ENCODE measurements around the gene VPS54. TPM values are rescaled to one million over a fixed set of nuclear protein-coding genes. Genes with fewer than 3 reads are reported as not detected.
A peak's percentile ranks its signal among the peaks of the same experiment; 100 is the strongest.

The VPS54 gene
- total and polyA plus RNA-seq, 9 of the 15 experiments (the other 6 are each of a cell fraction or from before 2014, with no cell fraction given), result 4.9 to 23.2 (median 13.2) TPM

DNA sequence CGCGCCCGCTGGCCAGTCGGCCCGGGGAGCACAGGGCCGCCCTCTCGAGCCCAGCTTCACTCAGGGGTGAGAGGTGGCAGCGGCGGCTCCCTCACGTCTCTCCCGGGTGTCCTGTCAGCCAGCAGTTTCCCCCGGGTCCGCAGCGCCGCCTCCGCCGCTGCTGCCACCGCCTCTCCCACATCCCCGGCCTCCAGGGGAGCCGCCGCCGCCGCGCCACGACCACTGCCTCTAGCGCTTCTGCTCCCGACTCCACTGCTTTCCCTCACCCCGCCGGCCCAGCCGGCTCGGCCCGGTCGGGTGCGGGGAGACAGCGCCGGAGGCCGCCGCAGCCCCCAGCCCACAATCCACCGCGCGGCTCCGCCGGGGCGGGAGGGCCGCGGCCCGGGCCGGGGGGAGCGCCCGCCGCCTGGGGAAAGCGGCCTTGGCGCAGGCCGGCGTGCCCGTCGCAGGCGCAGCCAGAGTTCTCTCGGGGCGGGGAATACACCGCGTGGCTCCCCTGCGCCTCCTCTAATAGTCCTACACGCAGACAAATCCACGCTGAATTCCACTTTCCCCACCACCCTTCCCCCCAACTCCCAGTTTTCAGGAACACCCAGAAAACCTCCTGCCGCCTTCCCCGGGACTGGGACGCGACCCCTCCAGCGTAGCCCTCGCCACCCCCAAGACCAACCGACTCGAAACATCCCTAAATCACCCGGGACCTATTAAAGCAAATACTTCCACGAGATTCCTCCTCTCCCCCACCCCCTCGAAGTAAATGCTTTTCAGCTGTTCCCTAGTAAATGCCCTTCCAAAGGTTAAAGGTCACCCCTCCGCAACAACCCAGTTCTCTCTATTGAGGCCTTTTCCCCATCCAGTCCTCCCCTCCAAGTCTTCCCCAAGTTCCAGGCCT is at the start of gene VPS54 (continued):
- TF ChIP-seq ZNF830 (CRISPR knock-in tag; IDR thresholded peaks at IDR 0.05), result no peak
- TF ChIP-seq ZNF778 (CRISPR knock-in tag; IDR thresholded peaks at IDR 0.05), result no peak
- TF ChIP-seq, protein P1, sequence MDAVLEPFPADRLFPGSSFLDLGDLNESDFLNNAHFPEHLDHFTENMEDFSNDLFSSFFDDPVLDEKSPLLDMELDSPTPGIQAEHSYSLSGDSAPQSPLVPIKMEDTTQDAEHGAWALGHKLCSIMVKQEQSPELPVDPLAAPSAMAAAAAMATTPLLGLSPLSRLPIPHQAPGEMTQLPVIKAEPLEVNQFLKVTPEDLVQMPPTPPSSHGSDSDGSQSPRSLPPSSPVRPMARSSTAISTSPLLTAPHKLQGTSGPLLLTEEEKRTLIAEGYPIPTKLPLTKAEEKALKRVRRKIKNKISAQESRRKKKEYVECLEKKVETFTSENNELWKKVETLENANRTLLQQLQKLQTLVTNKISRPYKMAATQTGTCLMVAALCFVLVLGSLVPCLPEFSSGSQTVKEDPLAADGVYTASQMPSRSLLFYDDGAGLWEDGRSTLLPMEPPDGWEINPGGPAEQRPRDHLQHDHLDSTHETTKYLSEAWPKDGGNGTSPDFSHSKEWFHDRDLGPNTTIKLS (IDR thresholded peaks at IDR 0.05; ENCODE audit: borderline replicate concordance, low read depth), result no peak
- TF ChIP-seq, protein P2, sequence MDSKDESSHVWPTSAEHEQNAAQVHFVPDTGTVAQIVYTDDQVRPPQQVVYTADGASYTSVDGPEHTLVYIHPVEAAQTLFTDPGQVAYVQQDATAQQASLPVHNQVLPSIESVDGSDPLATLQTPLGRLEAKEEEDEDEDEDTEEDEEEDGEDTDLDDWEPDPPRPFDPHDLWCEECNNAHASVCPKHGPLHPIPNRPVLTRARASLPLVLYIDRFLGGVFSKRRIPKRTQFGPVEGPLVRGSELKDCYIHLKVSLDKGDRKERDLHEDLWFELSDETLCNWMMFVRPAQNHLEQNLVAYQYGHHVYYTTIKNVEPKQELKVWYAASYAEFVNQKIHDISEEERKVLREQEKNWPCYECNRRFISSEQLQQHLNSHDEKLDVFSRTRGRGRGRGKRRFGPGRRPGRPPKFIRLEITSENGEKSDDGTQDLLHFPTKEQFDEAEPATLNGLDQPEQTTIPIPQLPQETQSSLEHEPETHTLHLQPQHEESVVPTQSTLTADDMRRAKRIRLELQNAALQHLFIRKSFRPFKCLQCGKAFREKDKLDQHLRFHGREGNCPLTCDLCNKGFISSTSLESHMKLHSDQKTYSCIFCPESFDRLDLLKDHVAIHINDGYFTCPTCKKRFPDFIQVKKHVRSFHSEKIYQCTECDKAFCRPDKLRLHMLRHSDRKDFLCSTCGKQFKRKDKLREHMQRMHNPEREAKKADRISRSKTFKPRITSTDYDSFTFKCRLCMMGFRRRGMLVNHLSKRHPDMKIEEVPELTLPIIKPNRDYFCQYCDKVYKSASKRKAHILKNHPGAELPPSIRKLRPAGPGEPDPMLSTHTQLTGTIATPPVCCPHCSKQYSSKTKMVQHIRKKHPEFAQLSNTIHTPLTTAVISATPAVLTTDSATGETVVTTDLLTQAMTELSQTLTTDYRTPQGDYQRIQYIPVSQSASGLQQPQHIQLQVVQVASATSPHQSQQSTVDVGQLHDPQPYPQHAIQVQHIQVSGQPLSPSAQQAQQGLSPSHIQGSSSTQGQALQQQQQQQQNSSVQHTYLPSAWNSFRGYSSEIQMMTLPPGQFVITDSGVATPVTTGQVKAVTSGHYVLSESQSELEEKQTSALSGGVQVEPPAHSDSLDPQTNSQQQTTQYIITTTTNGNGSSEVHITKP (IDR thresholded peaks at IDR 0.05; ENCODE audit: partially characterized antibody), result peak; percentile 49
- TF ChIP-seq ZFP36 (IDR thresholded peaks at IDR 0.05; ENCODE audit: low read depth, low read length, partially characterized antibody), result no peak
- TF ChIP-seq CHD2 (IDR thresholded peaks at IDR 0.05; ENCODE audit: low read depth, low read length), result no peak
- TF ChIP-seq ZNF23 (CRISPR knock-in tag; IDR thresholded peaks at IDR 0.05), result no peak
- no peak for TF ChIP-seq MAFK (IDR thresholded peaks at IDR 0.05; ENCODE audit: low read length)
- TF ChIP-seq, protein P3, sequence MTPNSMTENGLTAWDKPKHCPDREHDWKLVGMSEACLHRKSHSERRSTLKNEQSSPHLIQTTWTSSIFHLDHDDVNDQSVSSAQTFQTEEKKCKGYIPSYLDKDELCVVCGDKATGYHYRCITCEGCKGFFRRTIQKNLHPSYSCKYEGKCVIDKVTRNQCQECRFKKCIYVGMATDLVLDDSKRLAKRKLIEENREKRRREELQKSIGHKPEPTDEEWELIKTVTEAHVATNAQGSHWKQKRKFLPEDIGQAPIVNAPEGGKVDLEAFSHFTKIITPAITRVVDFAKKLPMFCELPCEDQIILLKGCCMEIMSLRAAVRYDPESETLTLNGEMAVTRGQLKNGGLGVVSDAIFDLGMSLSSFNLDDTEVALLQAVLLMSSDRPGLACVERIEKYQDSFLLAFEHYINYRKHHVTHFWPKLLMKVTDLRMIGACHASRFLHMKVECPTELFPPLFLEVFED (CRISPR knock-in tag; conservative IDR thresholded peaks at IDR 0.05), result 0 out of 2 replicates have a peak, but pooled peaks have one; percentile 62
- peak; percentile 73 for TF ChIP-seq POLR2A (conservative IDR thresholded peaks at IDR 0.05)
- TF ChIP-seq ZNF24 (IDR thresholded peaks at IDR 0.05), result no peak
- no peak for TF ChIP-seq CBX2 (IDR thresholded peaks at IDR 0.05; ENCODE audit: insufficient read depth, low read length, poor library complexity, severe bottlenecking)
- TF ChIP-seq, protein P4, sequence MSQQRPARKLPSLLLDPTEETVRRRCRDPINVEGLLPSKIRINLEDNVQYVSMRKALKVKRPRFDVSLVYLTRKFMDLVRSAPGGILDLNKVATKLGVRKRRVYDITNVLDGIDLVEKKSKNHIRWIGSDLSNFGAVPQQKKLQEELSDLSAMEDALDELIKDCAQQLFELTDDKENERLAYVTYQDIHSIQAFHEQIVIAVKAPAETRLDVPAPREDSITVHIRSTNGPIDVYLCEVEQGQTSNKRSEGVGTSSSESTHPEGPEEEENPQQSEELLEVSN (IDR thresholded peaks at IDR 0.05; ENCODE audit: borderline replicate concordance in 1 of 2, extremely low read depth in 1 of 2, insufficient read depth in 1 of 2, insufficient read length in 1 of 2, low read depth in 1 of 2, low read length in 1 of 2, poor library complexity in 1 of 2, severe bottlenecking in 1 of 2), result peak; percentile 8 to 79
- TF ChIP-seq HMGN3 (IDR thresholded peaks at IDR 0.05; ENCODE audit: borderline replicate concordance, extremely low read depth, insufficient read length, low read depth, low read length), result peak; percentile 80
- no peak for TF ChIP-seq ZNF146 (CRISPR knock-in tag; IDR thresholded peaks at IDR 0.05; ENCODE audit: unreplicated experiment)
- TF ChIP-seq PML (IDR thresholded peaks at IDR 0.05; ENCODE audit: low read length), result no peak; the same call in 1 of the 2 replicates
- no peak for TF ChIP-seq RBM34 (IDR thresholded peaks at IDR 0.05; ENCODE audit: borderline replicate concordance, insufficient read depth, low read length)
- TF ChIP-seq BRD9 (IDR thresholded peaks at IDR 0.05; ENCODE audit: low read depth, partially characterized antibody), result peak; percentile 84
- TF ChIP-seq IRF2 (CRISPR knock-in tag; IDR thresholded peaks at IDR 0.05), result no peak
- TF ChIP-seq LCOR (CRISPR knock-in tag; IDR thresholded peaks at IDR 0.05), result no peak
- TF ChIP-seq ZC3H11A (IDR thresholded peaks at IDR 0.05; ENCODE audit: low read depth, low read length), result no peak

All from K562 (cell line).